Kidney capillary endothelial cell (primary cell): Measurements from ENCODE around the gene TNFRSF21.
"Not testable (repeated sequence)": the region's sequence is repeated elsewhere in the genome, so short reads cannot be mapped to it uniquely, and the experiment has no call there.

Experiments
- DNase-seq: peaks from one replicate; pipeline ENCODE4 v3.0.0-alpha.2; 2018; ENCODE audit warnings: low spot score

Gene TNFRSF21

GRCh38 chr6:47251396-47251795, 58.3 kb downstream of the TNFRSF21 start:
- DNase-seq, result no peak

DNA sequence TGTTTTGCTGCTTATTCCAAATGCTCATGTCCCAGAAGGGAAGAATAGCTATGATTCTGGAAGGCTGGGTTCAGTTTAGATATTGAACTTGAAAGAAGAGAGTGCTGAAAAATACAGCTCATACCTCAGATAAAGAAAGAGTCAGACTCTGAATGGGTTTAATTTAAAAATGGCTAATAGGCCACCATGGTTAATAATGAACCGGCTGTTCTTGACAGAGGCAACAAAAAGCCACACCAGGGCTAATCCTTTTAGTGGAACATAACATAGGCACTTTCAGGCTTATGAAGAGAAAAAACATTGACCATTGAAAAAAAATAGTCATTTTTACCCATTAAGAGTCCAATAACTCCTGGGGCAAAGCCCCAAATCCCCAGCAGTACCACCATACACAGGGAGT, 59.4 kb downstream of the TNFRSF21 start:
- no peak for DNase-seq

DNA sequence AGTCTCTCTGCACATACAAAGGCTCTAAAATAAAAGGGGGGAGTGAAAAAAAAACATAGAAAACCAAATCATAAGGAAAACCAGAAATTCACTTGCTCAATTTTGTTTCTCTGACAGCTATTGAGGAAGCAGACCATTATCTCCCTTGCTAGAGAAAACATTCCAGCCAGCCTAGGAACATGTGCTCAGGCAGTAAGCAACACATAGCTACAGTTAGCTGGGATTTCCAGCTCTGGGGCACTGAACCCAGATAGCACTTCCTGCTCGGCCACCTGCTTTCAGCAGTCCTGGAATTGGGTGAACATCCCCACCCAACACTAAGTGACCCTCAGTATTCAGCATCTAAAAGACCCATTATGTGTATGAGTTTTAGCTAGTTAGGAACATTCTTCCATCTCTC, 61.3 kb downstream of the TNFRSF21 start:
- DNase-seq, result no peak

- DNase-seq, result no peak
These were observed 62.4 kb downstream of the TNFRSF21 start for GRCh38 chr6:47247227-47247797.

DNA sequence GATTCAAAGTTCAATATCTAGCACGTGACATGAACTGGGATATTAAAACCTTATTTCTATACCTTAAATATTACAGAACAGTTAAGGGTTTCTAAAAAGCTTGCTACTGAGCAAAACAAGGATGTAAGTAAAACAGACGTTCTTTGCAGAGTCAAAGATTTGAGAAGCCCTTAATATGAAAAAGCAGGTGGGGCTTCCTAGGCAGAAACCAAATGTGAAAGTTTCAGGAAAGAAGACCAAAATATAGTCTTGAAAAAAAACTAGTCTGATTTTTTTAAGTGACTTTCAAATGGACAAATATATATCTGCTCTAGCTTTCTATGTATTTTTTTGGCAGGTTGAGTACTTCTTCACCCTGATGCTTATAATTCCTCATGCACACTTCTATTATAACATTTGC, 63.2 kb downstream of the TNFRSF21 start:
- no peak for DNase-seq

- no peak for DNase-seq
These were observed 63.8 kb downstream of the TNFRSF21 start for GRCh38 chr6:47245745-47246371.

- peak; percentile 83 for DNase-seq
These were observed 67.0 kb downstream of the TNFRSF21 start for GRCh38 chr6:47242483-47243386.

GRCh38 chr6:47241742-47242482, 67.8 kb downstream of the TNFRSF21 start:
- no peak for DNase-seq

DNA sequence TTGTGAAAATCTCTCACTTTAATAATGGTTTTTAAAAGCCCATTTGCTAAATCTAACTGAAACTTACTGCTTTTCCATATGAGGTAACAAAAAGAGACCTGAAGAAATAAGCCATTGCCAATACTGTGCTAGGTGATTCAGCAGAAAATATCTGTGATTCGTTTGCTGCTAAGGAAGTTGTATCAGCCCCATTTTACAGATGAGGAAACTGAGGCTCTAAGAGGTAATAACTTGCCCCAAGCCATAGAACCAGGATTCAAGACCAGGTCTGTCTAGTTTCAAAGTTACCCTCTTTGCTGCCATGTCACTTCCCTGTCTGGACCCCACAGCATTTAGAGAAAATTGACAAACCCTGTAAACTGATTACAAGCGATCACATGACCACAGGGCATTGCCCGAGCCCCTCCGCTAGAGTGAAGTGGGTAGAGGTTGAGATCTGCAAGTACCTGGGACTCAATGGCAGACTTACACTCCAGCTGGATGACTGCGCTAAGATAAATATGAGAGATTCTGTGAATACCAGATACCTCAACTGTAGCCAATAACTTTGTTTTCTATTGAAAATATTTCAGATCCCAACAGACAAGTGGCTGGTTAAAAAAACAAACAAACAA, 69.3 kb downstream of the TNFRSF21 start:
- DNase-seq, result no peak

GRCh38 chr6:47239546-47239945, 70.2 kb downstream of the TNFRSF21 start:
- no peak for DNase-seq

DNA sequence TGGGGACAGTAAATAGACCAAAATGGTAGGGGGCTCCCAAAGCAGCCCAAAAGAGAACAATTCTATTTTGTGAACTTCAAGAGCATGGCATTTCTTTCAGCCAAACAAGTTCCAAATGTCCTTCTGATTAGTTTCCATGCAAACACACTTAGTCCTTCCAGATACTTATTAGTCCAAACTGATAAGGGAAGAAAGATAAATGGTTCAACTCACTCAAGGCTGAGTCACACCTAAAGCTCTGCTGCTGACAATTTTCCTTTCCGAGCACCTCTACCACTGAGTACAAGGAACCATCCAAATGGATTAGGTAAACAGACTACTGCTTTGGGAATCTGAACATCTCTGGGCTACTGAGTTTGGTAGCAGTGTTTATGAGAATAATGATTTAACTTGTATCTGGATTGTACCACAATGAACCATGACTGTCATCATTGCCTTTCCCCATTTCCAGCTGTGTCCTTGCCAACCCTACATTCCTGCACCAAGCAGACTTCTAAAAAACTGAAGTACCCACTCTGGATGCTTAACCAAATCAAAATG, 71.2 kb downstream of the TNFRSF21 start:
- DNase-seq, result no peak

DNA sequence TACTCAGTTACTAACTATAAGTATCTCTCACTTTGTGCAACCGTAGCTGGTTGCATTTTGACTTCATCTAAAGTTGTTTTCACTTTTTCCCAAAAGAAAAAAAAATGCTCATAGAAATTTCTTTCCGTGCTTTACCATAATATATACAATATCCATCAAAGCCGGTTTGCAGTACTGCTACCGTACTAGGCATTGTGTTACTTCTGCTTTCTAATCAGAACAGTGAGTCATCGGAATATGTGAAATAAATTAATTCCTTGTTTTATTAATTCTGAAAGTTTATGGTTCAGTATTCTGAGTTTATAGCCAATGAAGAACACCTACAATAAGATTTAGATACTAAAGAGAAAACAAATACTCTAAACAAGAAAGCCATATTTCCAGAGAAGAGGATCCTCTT, 72.5 kb downstream of the TNFRSF21 start:
- DNase-seq, result no peak

DNA sequence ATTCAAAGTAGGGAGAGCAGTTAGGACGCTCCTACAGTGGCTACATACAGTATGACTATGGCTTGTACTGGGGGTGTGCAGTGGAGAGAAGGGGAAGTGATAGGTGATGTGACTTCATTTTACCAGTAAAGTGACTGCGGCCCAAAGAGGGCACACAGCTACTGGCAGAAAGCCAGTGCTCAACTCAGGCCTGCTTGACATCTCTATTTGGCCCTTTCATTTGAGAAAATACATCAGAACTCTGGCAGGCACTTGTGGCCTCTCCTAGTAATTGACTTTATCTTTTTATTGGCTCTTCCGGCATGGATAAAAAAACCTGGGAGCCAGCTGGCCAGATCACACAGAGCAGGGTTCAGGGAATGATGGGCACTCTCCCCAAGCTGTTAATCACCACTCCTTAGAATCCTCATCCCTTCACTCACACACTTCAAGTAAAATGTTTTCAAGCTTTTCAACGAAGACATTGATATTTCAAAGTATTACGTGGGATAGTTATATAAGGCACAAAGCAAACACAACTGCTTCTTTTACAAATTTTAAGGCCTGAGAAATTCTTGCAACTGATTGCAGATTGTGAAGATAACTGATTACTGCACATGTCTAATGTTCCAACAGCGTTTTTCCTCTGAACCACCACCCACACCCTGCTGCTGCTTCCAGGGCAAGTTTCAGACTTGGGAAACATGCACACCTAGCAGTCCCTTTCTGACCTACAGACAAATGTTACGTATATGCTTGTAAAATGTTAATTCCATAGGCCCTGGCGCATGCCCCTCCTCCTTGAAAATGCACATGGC, 73.5 kb downstream of the TNFRSF21 start:
- DNase-seq, result no peak

- DNase-seq, result no peak
These were observed 74.3 kb downstream of the TNFRSF21 start for GRCh38 chr6:47235421-47235820.

- DNase-seq, result no peak
These were observed 75.3 kb downstream of the TNFRSF21 start for GRCh38 chr6:47234266-47234933.

DNA sequence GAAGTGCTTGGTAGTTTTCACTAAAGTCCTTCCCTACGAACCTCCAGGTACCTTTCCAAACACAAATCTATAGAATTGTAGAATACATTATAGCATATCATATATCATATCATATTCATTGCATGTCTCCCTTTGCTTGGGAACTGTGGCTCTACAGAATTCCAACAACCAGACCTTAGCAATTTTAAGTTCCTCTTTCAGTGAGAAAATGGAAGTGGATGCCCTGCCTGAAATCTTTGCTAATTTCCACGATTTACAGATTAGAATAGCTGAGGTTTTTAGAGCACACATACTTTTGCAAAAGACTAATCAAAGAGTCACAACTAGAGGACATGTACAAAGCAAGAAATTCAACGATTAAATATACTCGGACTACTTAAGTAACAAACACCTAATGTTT, 78.6 kb downstream of the TNFRSF21 start:
- DNase-seq, result no peak

GRCh38 chr6:47230579-47230978, 79.1 kb downstream of the TNFRSF21 start:
- DNase-seq, result no peak

DNA sequence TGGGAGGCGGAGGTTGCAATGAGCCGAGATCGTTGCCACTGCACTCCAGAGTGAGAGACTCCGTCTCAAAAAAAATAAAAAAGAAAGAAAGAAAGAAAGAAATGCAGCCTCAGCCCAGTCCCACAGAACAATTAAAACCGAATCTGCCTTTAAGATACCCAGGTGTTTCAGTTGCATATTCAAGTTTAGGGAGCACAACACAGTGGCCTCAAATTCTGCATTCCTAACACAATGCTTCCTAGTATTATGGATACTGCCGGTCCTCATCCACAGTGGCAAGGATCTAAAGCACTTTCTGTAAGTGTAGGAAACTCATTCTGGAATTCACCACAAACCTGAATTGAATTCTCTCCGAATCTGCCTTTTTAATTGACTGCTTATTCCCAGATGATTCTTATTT, 80.5 kb downstream of the TNFRSF21 start:
- DNase-seq, result no peak

DNA sequence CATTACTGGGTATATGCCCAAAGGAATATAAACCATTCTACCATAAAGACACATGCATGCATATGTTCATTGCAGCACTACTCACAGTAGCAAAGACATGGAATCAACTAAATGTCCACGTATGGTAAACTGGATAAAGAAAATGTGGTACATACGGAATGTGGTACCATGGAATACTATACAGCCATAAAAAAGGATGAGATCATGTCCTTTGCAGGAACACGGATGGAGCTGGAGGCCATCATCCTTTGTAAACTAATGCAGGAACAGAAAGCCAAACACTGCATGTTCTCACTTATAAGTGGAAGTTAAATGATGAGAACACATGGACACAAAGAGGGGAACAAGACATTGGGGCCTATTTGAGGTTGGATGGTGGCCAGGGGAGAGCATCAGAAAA, 81.6 kb downstream of the TNFRSF21 start:
- DNase-seq, result not testable (repeated sequence)

DNA sequence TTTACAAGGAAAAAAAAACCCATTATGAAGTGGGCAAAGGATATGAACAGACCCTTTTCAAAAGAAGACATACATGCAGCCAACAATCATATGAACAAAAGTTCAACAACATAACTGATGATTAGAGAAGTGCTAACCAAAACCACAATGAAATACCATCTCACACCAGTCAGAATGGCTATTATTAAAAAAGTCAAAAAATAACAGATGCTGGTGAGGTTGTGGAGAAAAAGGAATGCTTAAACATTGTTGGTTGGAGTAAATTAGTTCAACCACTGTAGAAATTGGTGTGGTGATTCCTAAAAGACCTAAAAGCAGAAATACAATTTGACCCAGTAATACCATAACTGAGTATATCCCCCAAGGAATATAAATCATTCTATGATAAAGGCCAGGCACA, 86.5 kb downstream of the TNFRSF21 start:
- not testable (repeated sequence) for DNase-seq
